ENCODE data around the gene PSME3IP1. TPM values are rescaled to one million over a fixed set of nuclear protein-coding genes. Genes with fewer than 3 reads are reported as not detected.

PSME3IP1 gene
- total RNA-seq, 1 experiment from 2014 or later = 103 TPM

DNA sequence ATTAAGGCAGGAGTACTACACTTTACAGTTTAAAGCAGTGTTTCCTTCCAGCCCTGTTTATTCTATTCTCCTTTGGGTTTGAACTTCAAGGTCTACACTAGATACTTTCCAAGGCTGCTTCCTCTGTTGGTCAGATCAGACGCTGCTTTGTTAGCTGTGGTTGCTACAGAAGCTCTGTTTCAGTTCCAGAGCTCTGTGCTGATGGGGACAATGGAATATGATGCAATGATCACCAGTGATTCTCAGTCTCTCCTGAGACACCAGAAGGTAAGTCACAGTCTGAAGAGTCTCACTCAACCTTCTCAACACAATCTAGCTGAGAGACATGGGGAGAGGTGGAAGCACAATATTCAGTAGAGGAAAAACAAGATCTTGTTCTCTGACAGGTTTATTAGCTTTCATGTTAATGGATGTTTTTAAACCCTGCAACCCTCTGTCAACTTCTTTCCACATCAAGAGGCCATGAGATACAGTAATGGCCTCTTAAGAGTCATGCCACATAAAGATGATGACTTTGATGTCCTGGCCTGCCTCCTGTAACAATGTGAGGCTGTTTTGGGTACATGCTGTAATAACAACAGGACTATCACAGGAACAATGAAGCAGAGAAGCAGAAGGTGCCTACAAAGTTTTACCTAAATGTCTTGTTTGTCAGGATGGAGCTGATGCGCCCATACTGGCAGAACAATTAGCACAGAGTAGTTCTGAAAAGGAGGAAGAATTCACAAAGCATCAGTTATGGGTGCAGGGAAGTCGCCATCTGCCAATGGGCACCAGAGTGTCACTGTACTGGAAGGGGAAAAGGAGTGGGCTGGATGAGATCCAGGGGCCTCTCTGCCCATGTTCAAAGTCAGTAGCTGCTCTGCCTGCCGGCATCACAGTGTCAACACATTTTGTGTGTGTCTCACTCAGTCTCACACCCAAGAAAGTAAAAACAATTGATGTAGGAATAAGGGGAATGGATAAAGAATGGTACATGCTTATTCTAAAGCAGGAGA, 33.4 kb downstream of the PSME3IP1 start:
- H3K23ac ChIP-seq (ENCODE audit: insufficient read length, low read depth, low read length) = no peak overlapping the region
- no peak overlapping the region for H2BK120ac ChIP-seq (ENCODE audit: low read depth, low read length, poor library complexity, severe bottlenecking)
- H3K23me2 ChIP-seq (ENCODE audit: insufficient read length, low read depth, low read length, poor library complexity, severe bottlenecking) = no peaks in the 10 kb centered on the region
- H4K91ac ChIP-seq (ENCODE audit: insufficient read length, low read depth, low read length) = no peak overlapping the region
- no peak overlapping the region for H2BK20ac ChIP-seq (ENCODE audit: low read depth, low read length, poor library complexity, severe bottlenecking)
- H3K56ac ChIP-seq (ENCODE audit: insufficient read length, low read depth, low read length) = no peak overlapping the region
- H3K27me3 ChIP-seq (ENCODE audit: insufficient read depth, low read length) = no peaks in the 10 kb centered on the region
- Mint-ChIP-seq H3K36me3 (ENCODE audit: insufficient read depth in 1 of 3, low read depth in 3 of 3) (peaks cover 25 to 48% (median 41%) of the 10 kb centered on the region in 3 experiments), H3K4me1 (peaks cover 37 to 40% of the 10 kb centered on the region in 2 experiments), H3K27me3 (ENCODE audit: low read depth) (no peaks in the 10 kb centered on the region), H3K9me3 (no peaks in the 10 kb centered on the region), H3K27ac (peak overlapping the region; percentile 16 to 80 (median 54); a peak in 5 of 7 replicates), H3K4me3 (no peak overlapping the region)
- WGBS (ENCODE audit: extremely low coverage, insufficient read length, low lambda C conversion rate) = no CpG with 5 or more reads among the region's 4 CpGs
- no peak for DNase-seq
- no peak overlapping the region for H4K8ac ChIP-seq (replicated peaks; ENCODE audit: insufficient read length, low read depth, low read length)
- H3K14ac ChIP-seq (ENCODE audit: insufficient read depth, low read length) = no peak overlapping the region
- H3K9ac ChIP-seq (ENCODE audit: extremely low read depth, insufficient read length, low read length) = no peak overlapping the region
- H2AFZ ChIP-seq (ENCODE audit: low read length) = no peak overlapping the region
- no peak overlapping the region for H3K4me2 ChIP-seq (ENCODE audit: insufficient read depth, insufficient read length, low read length)
- no peaks in the 10 kb centered on the region for H3K79me1 ChIP-seq (ENCODE audit: insufficient read depth, low read depth, low read length, poor library complexity, severe bottlenecking)
- TF ChIP-seq, protein P1, sequence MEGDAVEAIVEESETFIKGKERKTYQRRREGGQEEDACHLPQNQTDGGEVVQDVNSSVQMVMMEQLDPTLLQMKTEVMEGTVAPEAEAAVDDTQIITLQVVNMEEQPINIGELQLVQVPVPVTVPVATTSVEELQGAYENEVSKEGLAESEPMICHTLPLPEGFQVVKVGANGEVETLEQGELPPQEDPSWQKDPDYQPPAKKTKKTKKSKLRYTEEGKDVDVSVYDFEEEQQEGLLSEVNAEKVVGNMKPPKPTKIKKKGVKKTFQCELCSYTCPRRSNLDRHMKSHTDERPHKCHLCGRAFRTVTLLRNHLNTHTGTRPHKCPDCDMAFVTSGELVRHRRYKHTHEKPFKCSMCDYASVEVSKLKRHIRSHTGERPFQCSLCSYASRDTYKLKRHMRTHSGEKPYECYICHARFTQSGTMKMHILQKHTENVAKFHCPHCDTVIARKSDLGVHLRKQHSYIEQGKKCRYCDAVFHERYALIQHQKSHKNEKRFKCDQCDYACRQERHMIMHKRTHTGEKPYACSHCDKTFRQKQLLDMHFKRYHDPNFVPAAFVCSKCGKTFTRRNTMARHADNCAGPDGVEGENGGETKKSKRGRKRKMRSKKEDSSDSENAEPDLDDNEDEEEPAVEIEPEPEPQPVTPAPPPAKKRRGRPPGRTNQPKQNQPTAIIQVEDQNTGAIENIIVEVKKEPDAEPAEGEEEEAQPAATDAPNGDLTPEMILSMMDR (conservative IDR thresholded peaks at IDR 0.05) = no peak
- no peak overlapping the region for H2BK15ac ChIP-seq (ENCODE audit: low read depth, low read length)
- no peak overlapping the region for H3K27ac ChIP-seq (ENCODE audit: insufficient read length, low read depth, low read length)
- no peaks in the 10 kb centered on the region for H3K79me2 ChIP-seq (ENCODE audit: insufficient read depth, low read length)
- no peak overlapping the region for H3K4ac ChIP-seq (ENCODE audit: low read depth, low read length)
- H2BK5ac ChIP-seq (ENCODE audit: insufficient read length, low read length) = no peak overlapping the region
- no peaks in the 10 kb centered on the region for H3K9me3 ChIP-seq (ENCODE audit: control insufficient read depth, low read depth, low read length)
- H3K18ac ChIP-seq (ENCODE audit: insufficient read length, low read depth, low read length) = no peak overlapping the region
- no peak overlapping the region for H2AK5ac ChIP-seq (ENCODE audit: insufficient read length, low read length)
- H3T11ph ChIP-seq (ENCODE audit: low read length) = no peak overlapping the region
- no peaks in the 10 kb centered on the region for H4K20me1 ChIP-seq (ENCODE audit: control insufficient read depth, insufficient read depth, insufficient read length)
- H2BK12ac ChIP-seq (ENCODE audit: insufficient read length, low read depth, low read length) = no peak overlapping the region
- no peak overlapping the region for H4K5ac ChIP-seq (ENCODE audit: insufficient read length, low read depth, low read length)
- H3K4me1 ChIP-seq (ENCODE audit: insufficient read depth, low read length) = peaks cover 19% of the 10 kb centered on the region; the same call in 1 of the 2 replicates

All from H9 (cell line).